Measurements from ENCODE around the gene WIF1. TPM values are rescaled to one million over a fixed set of nuclear protein-coding genes. Genes with fewer than 3 reads are reported as not detected.

Gene WIF1
- total RNA-seq, 1 experiment from 2014 or later = 1.8 TPM

- Mint-ChIP-seq H3K27ac (no peak overlapping the region), H3K36me3 (no peaks in the 10 kb centered on the region), H3K4me3 (no peak overlapping the region), H3K9me3 (no peaks in the 10 kb centered on the region), H3K4me1 (0 out of 2 replicates have a peak, but pooled peaks cover 3% of the 10 kb centered on the region), H3K27me3 (ENCODE audit: low read depth) (no peaks in the 10 kb centered on the region)
- DNase-seq (ENCODE audit: low spot score) (no peak), ATAC-seq (no peak)
- TF ChIP-seq STAT6 (CRISPR knock-in tag; conservative IDR thresholded peaks at IDR 0.05; ENCODE audit: low read depth) (no peak), ARID4B (CRISPR knock-in tag; IDR thresholded peaks at IDR 0.05; ENCODE audit: borderline replicate concordance) (no peak), ZNF232 (CRISPR knock-in tag; IDR thresholded peaks at IDR 0.05) (no peak), ZNF138 (CRISPR knock-in tag; conservative IDR thresholded peaks at IDR 0.05) (no peak), ESRRA (CRISPR knock-in tag; IDR thresholded peaks at IDR 0.05; ENCODE audit: borderline replicate concordance) (no peak), E2F1 (CRISPR knock-in tag; IDR thresholded peaks at IDR 0.05) (no peak), NFYB (CRISPR knock-in tag; conservative IDR thresholded peaks at IDR 0.05; ENCODE audit: low read depth) (no peak), ZBTB43 (CRISPR knock-in tag; IDR thresholded peaks at IDR 0.05) (no peak), CREB1 (CRISPR knock-in tag; IDR thresholded peaks at IDR 0.05) (no peak), ETV6 (CRISPR knock-in tag; IDR thresholded peaks at IDR 0.05) (no peak), E2F5 (CRISPR knock-in tag; IDR thresholded peaks at IDR 0.05) (no peak), ZNF396 (CRISPR knock-in tag; IDR thresholded peaks at IDR 0.05; ENCODE audit: borderline replicate concordance) (no peak), ERG (CRISPR knock-in tag; IDR thresholded peaks at IDR 0.05) (no peak), KAT7 (CRISPR knock-in tag; IDR thresholded peaks at IDR 0.05; ENCODE audit: borderline replicate concordance) (no peak), GABPB1 (CRISPR knock-in tag; IDR thresholded peaks at IDR 0.05) (no peak), PRRX2 (CRISPR knock-in tag; IDR thresholded peaks at IDR 0.05) (no peak), ATF3 (CRISPR knock-in tag; conservative IDR thresholded peaks at IDR 0.05) (no peak), FOXK1 (CRISPR knock-in tag; IDR thresholded peaks at IDR 0.05) (no peak), IRF2 (CRISPR knock-in tag; IDR thresholded peaks at IDR 0.05; ENCODE audit: borderline replicate concordance, low read depth) (no peak)
- ChIA-PET POLR2A (no interaction called here), CTCF (no interaction called here)
These were observed 51.8 kb downstream of the WIF1 start for GRCh38 chr12:65069336-65069735.

Measured in WTC11 (cell line).